K562 (cell line): ENCODE data around the gene STXBP6. TPM values are rescaled to one million over a fixed set of nuclear protein-coding genes. Genes with fewer than 3 reads are reported as not detected.

Experiments
- ATAC-seq: fragments of 200-7000 bp; cut with Tn5 transposase; 3 replicates; pipeline ENCODE4 v1.9.1; 2020; ENCODE audit warnings: moderate library complexity
- BruUV-seq: library from RNA; stranded (reverse); fragments of 400-500 nt; replicated peaks from 2 replicates; lab custom pipeline; 2021; lab: Mats Ljungman, UMichigan
- CTCF ChIA-PET: fragments of 300-600 bp; formaldehyde crosslinking; extraction: SDS; loops from one replicate; lab custom pipeline; 2021; ENCODE audit warnings: low intra/inter-chr PET ratio; lab: Yijun Ruan, JAX
- POLR2A ChIA-PET: fragments of 300-600, 350-650 bp; sonication (Branson Sonifier 250); formaldehyde crosslinking; extraction: SDS; loops from one replicate; lab custom pipeline; 2021; ENCODE audit warnings: antibody characterized with exemption, inconsistent platforms; lab: Yijun Ruan, JAX
- DNase-seq, 4 experiments: peaks; one replicate each; pipeline versions ENCODE4 v3.0.0 to v3.0.0-alpha.2; 2011 to 2018; ENCODE audit warnings: low spot score in 3 of 4, mixed read lengths in 3 of 4; ENCODE audit errors: extremely low read depth in 1 of 4
- FAIRE-seq: peaks from 2 replicates; lab custom pipeline; 2011; peaks lifted over from hg19 to GRCh38; lab: Jason Lieb, UNC
- H2AFZ ChIP-seq: 2 replicates; pipeline ENCODE4 v1.6.0; 2011; ENCODE audit warnings: low read depth, low read length, control low read depth, inconsistent platforms
- H3K27ac ChIP-seq: fragments of 200-600 bp; 3 replicates; pipeline ENCODE4 v1.8.0; 2011; ENCODE audit warnings: low read depth, mild to moderate bottlenecking, control low read depth, inconsistent platforms, low read length, moderate library complexity, mixed read lengths; ENCODE audit errors: extremely low read depth
- H3K27me3 ChIP-seq, 2 experiments: fragments of 300-600 bp in 1 of 2; 2 replicates in 1 of 2; 3 replicates in 1 of 2; pipeline versions ENCODE4 v1.6.0 to v1.8.0; 2011; ENCODE audit warnings: inconsistent platforms in 2 of 2, low read length in 2 of 2, mild to moderate bottlenecking in 1 of 2, mixed read lengths in 1 of 2, moderate library complexity in 1 of 2; ENCODE audit not compliant: control insufficient read depth in 2 of 2, insufficient read depth in 2 of 2
- H3K36me3 ChIP-seq: fragments of 300-600 bp; 3 replicates; pipeline ENCODE4 v1.8.0; 2011; ENCODE audit warnings: mild to moderate bottlenecking, low read length, inconsistent platforms; ENCODE audit not compliant: control insufficient read depth, insufficient read depth
- H3K4me1 ChIP-seq, 2 experiments: fragments of 200-600 bp in 1 of 2; replicated peaks in 1 of 2; 2 replicates in 1 of 2; 3 replicates in 1 of 2; pipeline versions ENCODE4 v1.5.1 to v1.8.0; 2011; ENCODE audit warnings: inconsistent platforms in 2 of 2, low read length in 2 of 2, mild to moderate bottlenecking in 1 of 2, mixed read lengths in 1 of 2, moderate library complexity in 1 of 2; ENCODE audit not compliant: control insufficient read depth in 2 of 2, insufficient read depth in 2 of 2
- H3K4me2 ChIP-seq: 2 replicates; pipeline ENCODE4 v1.6.1; 2011; ENCODE audit warnings: low read length, control low read depth, inconsistent platforms, mixed read lengths; ENCODE audit not compliant: insufficient read depth
- H3K4me3 ChIP-seq: fragments of 200-600 bp; sonication (generic), shearing (Covaris generic); 2 replicates; pipeline ENCODE4 v1.5.1; 2016; ENCODE audit warnings: control low read depth, inconsistent platforms
- H3K79me2 ChIP-seq: fragments of 200-600 bp; 3 replicates; pipeline ENCODE4 v1.8.0; 2011; ENCODE audit warnings: low read length, inconsistent platforms; ENCODE audit not compliant: control insufficient read depth, insufficient read depth
- H3K9ac ChIP-seq, 2 experiments: 2 replicates each; pipeline versions ENCODE4 v1.6.0 to v1.6.1; 2011; ENCODE audit warnings: low read depth in 2 of 2, low read length in 2 of 2, control low read depth in 1 of 2, inconsistent platforms in 1 of 2, mild to moderate bottlenecking in 1 of 2, mixed read lengths in 1 of 2; ENCODE audit not compliant: insufficient read depth in 1 of 2
- H3K9me1 ChIP-seq: one replicate; pipeline ENCODE4 v1.6.0; 2011; ENCODE audit warnings: inconsistent platforms, mild to moderate bottlenecking, low read length, moderate library complexity; ENCODE audit not compliant: control insufficient read depth, insufficient read depth
- H3K9me3 ChIP-seq: replicated peaks from 2 replicates; pipeline ENCODE4 v1.5.1; 2011; ENCODE audit warnings: low read depth, low read length, inconsistent platforms; ENCODE audit not compliant: control insufficient read depth, insufficient read depth
- H4K20me1 ChIP-seq: replicated peaks from 2 replicates; pipeline ENCODE4 v1.6.1; 2011; ENCODE audit warnings: low read length, inconsistent platforms, mixed read lengths; ENCODE audit not compliant: control insufficient read depth, insufficient read depth
- CBFB ChIP-seq: sonication (generic); formaldehyde crosslinking; IDR thresholded peaks from 2 replicates; pipeline ENCODE4 v1.4.0; 2020; ENCODE audit warnings: mild to moderate bottlenecking, missing genetic modification reagents
- CC2D1A ChIP-seq: fragments of 450-650 bp; IDR thresholded peaks from 2 replicates; pipeline ENCODE4 v1.6.1; 2017; ENCODE audit warnings: mild to moderate bottlenecking
- HDAC8 ChIP-seq: fragments of 450-650 bp; IDR thresholded peaks from 2 replicates; pipeline ENCODE4 v1.6.1; 2016; ENCODE audit warnings: mild to moderate bottlenecking, missing genetic modification characterization, moderate library complexity, missing compliant biosample characterization
- HMG20A ChIP-seq: fragments of 450-650 bp; formaldehyde crosslinking; conservative IDR thresholded peaks from 2 replicates; pipeline ENCODE4 v1.4.0; 2020; ENCODE audit warnings: mild to moderate bottlenecking, mixed read lengths
- KLF1 ChIP-seq: fragments of 450-650 bp; IDR thresholded peaks from 2 replicates; pipeline ENCODE4 v1.6.1; 2016; ENCODE audit warnings: missing genetic modification characterization, missing compliant biosample characterization
- NCOA2 ChIP-seq, 2 experiments: fragments of 450-650 bp; IDR thresholded peaks; 2 replicates each; pipeline ENCODE4 v1.6.1; 2018; ENCODE audit warnings: mild to moderate bottlenecking in 2 of 2, moderate library complexity in 1 of 2; ENCODE audit not compliant: partially characterized antibody in 2 of 2
- RBM14 ChIP-seq: fragments of 200-400 bp; formaldehyde crosslinking; IDR thresholded peaks from 2 replicates; pipeline ENCODE4 v1.6.1; 2018; ENCODE audit warnings: low read depth, mild to moderate bottlenecking, low read length, moderate library complexity, borderline replicate concordance; ENCODE audit not compliant: insufficient read depth
- RBM34 ChIP-seq: fragments of 200-400 bp; formaldehyde crosslinking; IDR thresholded peaks from 2 replicates; pipeline ENCODE4 v1.6.1; 2018; ENCODE audit warnings: low read length, borderline replicate concordance; ENCODE audit not compliant: insufficient read depth
- ZNF12 ChIP-seq: sonication (generic); formaldehyde crosslinking; IDR thresholded peaks from 2 replicates; pipeline ENCODE4 v1.4.0; 2020; ENCODE audit warnings: mild to moderate bottlenecking, missing genetic modification reagents
- WGBS: fragments of 100-300 bp; shearing (Covaris generic); methylation state at CpG from one replicate; pipeline ENCODE4 v1.1.6; 2016; ENCODE audit warnings: low coverage, mixed read lengths; ENCODE audit not compliant: insufficient coverage; ENCODE audit errors: missing lambda C conversion rate; 5-methylcytosine and 5-hydroxymethylcytosine counted together
- in situ Hi-C: fragments of 300-500 bp; cut with MboI; formaldehyde crosslinking; loops from 4 replicates; pipeline ENCODE4 v1.15.0; 2018; ENCODE audit warnings: inconsistent platforms, mixed read lengths
- intact Hi-C: fragments of 100-400 bp; cut with micrococcal nuclease; formaldehyde crosslinking; loops from 2 replicates; pipeline ENCODE4 v1.14.2; 2022
- polyA plus RNA-seq, 8 experiments: library from polyadenylated mRNA; depleted of rRNA in 4 of 8; stranded (reverse) in 5 of 8; unstranded in 3 of 8; fragments of >200 nt; fragmentation: Nextera tagmentation in 2 of 8; fragmentation: Illumina TruSeq in 1 of 8; extraction: Ambion mirVana in 2 of 8; extraction: Trizol in 1 of 8; gene quantifications; 2 replicates each; pipeline versions ENCODE4 v1.2.1 to v1.2.3, GENCODE V29; 2011 to 2014; ENCODE audit warnings: inconsistent platforms in 1 of 8, missing spikeins in 1 of 8
- total RNA-seq, 7 experiments: library from RNA; depleted of rRNA in 6 of 7; stranded (reverse); fragments of >200 nt in 6 of 7; fragmentation: Illumina TruSeq in 2 of 7; extraction: Trizol in 2 of 7; gene quantifications; 2 replicates each; pipeline versions ENCODE4 v1.2.1 to v1.2.3, GENCODE V29; 2011 to 2021; ENCODE audit warnings: low replicate concordance in 1 of 7
- TF ChIP-seq, protein P1 (sequence below): sonication (generic); formaldehyde crosslinking; IDR thresholded peaks from 2 replicates; pipeline ENCODE4 v1.8.1; 2022; ENCODE audit warnings: missing genetic modification reagents
- TF ChIP-seq, protein P2 (sequence below): fragments of 200-600 bp; sonication (generic); IDR thresholded peaks from one replicate; pipeline ENCODE4 v1.6.1; 2012; ENCODE audit warnings: mild to moderate bottlenecking, low read depth, low read length, inconsistent platforms

Gene STXBP6
- total and polyA plus RNA-seq, 9 of the 15 experiments (the other 6 are each of a cell fraction or from before 2014, with no cell fraction given), result 0.27 to 0.89 (median 0.59) TPM

DNA sequence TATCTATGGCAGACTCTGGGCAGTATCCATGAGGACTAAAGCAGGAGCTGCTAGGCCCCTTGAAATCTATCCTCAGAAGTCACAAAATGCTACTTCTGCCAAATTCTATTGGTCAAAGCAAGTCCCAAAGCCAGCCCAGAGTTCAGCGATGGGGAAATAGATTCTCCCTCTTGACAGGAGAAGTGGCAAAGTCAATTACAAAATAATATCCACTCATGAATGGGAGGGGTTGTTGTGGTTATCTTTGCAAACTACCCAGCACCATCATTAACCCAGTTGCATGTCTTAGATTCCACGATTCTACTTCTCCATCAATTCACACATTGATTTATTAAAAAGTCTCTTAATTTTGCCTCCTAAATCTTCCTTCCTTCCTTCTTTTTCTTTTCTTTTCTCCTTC lies 30.7 kb upstream of the STXBP6 start:
- POLR2A ChIA-PET, result no interaction called here
- FAIRE-seq (no peak), DNase-seq (no peak), ATAC-seq (no peak)
- in situ Hi-C loops (no loop called here), intact Hi-C loops (no loop called here)
- Histone ChIP-seq H2AFZ (no peak overlapping the region), H3K79me2 (no peaks in the 10 kb centered on the region), H3K4me1 (no peaks in the 10 kb centered on the region), H3K9ac (no peak overlapping the region), H3K4me3 (no peak overlapping the region), H3K36me3 (no peaks in the 10 kb centered on the region), H3K27me3 (no peaks in the 10 kb centered on the region), H3K4me2 (no peak overlapping the region), H3K27ac (no peak overlapping the region), H3K9me3 (no peaks in the 10 kb centered on the region), H4K20me1 (no peaks in the 10 kb centered on the region), H3K9me1 (no peaks in the 10 kb centered on the region)
- WGBS, result 0% methylated on average over 2 of the region's 2 CpGs
- no TSS peak for BruUV-seq
- CTCF ChIA-PET, result no interaction called here
- TF ChIP-seq NCOA2 (IDR thresholded peaks at IDR 0.05; ENCODE audit: partially characterized antibody in 2 of 2) (no peak), HDAC8 (no peak), CC2D1A (no peak), CBFB (CRISPR knock-in tag) (no peak), RBM14 (no peak), RBM34 (no peak), KLF1 (tag) (no peak), HMG20A (CRISPR knock-in tag) (no peak), ZNF12 (CRISPR knock-in tag) (no peak)
- TF ChIP-seq, protein P1, sequence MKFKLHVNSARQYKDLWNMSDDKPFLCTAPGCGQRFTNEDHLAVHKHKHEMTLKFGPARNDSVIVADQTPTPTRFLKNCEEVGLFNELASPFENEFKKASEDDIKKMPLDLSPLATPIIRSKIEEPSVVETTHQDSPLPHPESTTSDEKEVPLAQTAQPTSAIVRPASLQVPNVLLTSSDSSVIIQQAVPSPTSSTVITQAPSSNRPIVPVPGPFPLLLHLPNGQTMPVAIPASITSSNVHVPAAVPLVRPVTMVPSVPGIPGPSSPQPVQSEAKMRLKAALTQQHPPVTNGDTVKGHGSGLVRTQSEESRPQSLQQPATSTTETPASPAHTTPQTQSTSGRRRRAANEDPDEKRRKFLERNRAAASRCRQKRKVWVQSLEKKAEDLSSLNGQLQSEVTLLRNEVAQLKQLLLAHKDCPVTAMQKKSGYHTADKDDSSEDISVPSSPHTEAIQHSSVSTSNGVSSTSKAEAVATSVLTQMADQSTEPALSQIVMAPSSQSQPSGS, result no peak
- TF ChIP-seq, protein P2, sequence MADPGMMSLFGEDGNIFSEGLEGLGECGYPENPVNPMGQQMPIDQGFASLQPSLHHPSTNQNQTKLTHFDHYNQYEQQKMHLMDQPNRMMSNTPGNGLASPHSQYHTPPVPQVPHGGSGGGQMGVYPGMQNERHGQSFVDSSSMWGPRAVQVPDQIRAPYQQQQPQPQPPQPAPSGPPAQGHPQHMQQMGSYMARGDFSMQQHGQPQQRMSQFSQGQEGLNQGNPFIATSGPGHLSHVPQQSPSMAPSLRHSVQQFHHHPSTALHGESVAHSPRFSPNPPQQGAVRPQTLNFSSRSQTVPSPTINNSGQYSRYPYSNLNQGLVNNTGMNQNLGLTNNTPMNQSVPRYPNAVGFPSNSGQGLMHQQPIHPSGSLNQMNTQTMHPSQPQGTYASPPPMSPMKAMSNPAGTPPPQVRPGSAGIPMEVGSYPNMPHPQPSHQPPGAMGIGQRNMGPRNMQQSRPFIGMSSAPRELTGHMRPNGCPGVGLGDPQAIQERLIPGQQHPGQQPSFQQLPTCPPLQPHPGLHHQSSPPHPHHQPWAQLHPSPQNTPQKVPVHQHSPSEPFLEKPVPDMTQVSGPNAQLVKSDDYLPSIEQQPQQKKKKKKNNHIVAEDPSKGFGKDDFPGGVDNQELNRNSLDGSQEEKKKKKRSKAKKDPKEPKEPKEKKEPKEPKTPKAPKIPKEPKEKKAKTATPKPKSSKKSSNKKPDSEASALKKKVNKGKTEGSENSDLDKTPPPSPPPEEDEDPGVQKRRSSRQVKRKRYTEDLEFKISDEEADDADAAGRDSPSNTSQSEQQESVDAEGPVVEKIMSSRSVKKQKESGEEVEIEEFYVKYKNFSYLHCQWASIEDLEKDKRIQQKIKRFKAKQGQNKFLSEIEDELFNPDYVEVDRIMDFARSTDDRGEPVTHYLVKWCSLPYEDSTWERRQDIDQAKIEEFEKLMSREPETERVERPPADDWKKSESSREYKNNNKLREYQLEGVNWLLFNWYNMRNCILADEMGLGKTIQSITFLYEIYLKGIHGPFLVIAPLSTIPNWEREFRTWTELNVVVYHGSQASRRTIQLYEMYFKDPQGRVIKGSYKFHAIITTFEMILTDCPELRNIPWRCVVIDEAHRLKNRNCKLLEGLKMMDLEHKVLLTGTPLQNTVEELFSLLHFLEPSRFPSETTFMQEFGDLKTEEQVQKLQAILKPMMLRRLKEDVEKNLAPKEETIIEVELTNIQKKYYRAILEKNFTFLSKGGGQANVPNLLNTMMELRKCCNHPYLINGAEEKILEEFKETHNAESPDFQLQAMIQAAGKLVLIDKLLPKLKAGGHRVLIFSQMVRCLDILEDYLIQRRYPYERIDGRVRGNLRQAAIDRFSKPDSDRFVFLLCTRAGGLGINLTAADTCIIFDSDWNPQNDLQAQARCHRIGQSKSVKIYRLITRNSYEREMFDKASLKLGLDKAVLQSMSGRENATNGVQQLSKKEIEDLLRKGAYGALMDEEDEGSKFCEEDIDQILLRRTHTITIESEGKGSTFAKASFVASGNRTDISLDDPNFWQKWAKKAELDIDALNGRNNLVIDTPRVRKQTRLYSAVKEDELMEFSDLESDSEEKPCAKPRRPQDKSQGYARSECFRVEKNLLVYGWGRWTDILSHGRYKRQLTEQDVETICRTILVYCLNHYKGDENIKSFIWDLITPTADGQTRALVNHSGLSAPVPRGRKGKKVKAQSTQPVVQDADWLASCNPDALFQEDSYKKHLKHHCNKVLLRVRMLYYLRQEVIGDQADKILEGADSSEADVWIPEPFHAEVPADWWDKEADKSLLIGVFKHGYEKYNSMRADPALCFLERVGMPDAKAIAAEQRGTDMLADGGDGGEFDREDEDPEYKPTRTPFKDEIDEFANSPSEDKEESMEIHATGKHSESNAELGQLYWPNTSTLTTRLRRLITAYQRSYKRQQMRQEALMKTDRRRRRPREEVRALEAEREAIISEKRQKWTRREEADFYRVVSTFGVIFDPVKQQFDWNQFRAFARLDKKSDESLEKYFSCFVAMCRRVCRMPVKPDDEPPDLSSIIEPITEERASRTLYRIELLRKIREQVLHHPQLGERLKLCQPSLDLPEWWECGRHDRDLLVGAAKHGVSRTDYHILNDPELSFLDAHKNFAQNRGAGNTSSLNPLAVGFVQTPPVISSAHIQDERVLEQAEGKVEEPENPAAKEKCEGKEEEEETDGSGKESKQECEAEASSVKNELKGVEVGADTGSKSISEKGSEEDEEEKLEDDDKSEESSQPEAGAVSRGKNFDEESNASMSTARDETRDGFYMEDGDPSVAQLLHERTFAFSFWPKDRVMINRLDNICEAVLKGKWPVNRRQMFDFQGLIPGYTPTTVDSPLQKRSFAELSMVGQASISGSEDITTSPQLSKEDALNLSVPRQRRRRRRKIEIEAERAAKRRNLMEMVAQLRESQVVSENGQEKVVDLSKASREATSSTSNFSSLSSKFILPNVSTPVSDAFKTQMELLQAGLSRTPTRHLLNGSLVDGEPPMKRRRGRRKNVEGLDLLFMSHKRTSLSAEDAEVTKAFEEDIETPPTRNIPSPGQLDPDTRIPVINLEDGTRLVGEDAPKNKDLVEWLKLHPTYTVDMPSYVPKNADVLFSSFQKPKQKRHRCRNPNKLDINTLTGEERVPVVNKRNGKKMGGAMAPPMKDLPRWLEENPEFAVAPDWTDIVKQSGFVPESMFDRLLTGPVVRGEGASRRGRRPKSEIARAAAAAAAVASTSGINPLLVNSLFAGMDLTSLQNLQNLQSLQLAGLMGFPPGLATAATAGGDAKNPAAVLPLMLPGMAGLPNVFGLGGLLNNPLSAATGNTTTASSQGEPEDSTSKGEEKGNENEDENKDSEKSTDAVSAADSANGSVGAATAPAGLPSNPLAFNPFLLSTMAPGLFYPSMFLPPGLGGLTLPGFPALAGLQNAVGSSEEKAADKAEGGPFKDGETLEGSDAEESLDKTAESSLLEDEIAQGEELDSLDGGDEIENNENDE, result no peak
